Keratinocyte (primary cell): ENCODE measurements around the gene SNX13. TPM values are rescaled to one million over a fixed set of nuclear protein-coding genes. Genes with fewer than 3 reads are reported as not detected.

Source experiments
- DNase-seq: peaks from one replicate; pipeline ENCODE4 v3.0.0-alpha.2; 2011; ENCODE audit warnings: low read depth, missing footprints, low spot score
- FAIRE-seq: peaks from 2 replicates; lab custom pipeline; 2011; peaks lifted over from hg19 to GRCh38; lab: Jason Lieb, UNC
- H2AFZ ChIP-seq: 2 replicates; pipeline ENCODE4 v1.6.0; 2012; ENCODE audit warnings: low read length, control low read depth, inconsistent platforms; ENCODE audit not compliant: control insufficient read depth
- H3K27ac ChIP-seq: 2 replicates; pipeline ENCODE4 v1.5.1; 2011; ENCODE audit warnings: low read length; ENCODE audit not compliant: control insufficient read depth, insufficient read depth
- H3K27me3 ChIP-seq: 3 replicates; pipeline ENCODE4 v1.6.0; 2011; ENCODE audit warnings: low read length; ENCODE audit not compliant: control insufficient read depth, insufficient read depth; ENCODE audit errors: extremely low read depth
- H3K36me3 ChIP-seq, 2 experiments: 2 replicates in 1 of 2; 3 replicates in 1 of 2; pipeline ENCODE4 v1.5.1; 2011; ENCODE audit warnings: low read length in 2 of 2, mild to moderate bottlenecking in 1 of 2; ENCODE audit not compliant: control insufficient read depth in 2 of 2, insufficient read depth in 2 of 2; ENCODE audit errors: extremely low read depth in 1 of 2
- H3K4me1 ChIP-seq: 3 replicates; pipeline ENCODE4 v1.5.1; 2011; ENCODE audit warnings: low read length; ENCODE audit not compliant: control insufficient read depth, insufficient read depth; ENCODE audit errors: extremely low read depth
- H3K4me2 ChIP-seq: 3 replicates; pipeline ENCODE4 v1.6.0; 2011; ENCODE audit warnings: low read depth, low read length; ENCODE audit not compliant: control insufficient read depth, insufficient read depth; ENCODE audit errors: extremely low read depth
- H3K4me3 ChIP-seq, 3 experiments: fragments of 200-600 bp in 1 of 3; sonication (generic) in 1 of 3; 2 replicates in 2 of 3; 3 replicates in 1 of 3; pipeline ENCODE4 v1.5.1; 2011 to 2016; ENCODE audit warnings: low read length in 3 of 3, mild to moderate bottlenecking in 3 of 3, control low read depth in 2 of 3, inconsistent platforms in 1 of 3, low read depth in 1 of 3, mixed read lengths in 1 of 3, mixed run types in 1 of 3, moderate library complexity in 1 of 3; ENCODE audit not compliant: control insufficient read depth in 2 of 3, insufficient read depth in 2 of 3; ENCODE audit errors: extremely low read depth in 1 of 3
- H3K79me2 ChIP-seq: 2 replicates; pipeline ENCODE4 v1.6.0; 2012; ENCODE audit warnings: low read length; ENCODE audit not compliant: control insufficient read depth, insufficient read depth
- H3K9ac ChIP-seq: 3 replicates; pipeline ENCODE4 v1.6.0; 2011; ENCODE audit warnings: low read length; ENCODE audit not compliant: control insufficient read depth, insufficient read depth; ENCODE audit errors: extremely low read depth
- H3K9me1 ChIP-seq: 3 replicates; pipeline ENCODE4 v1.6.0; 2011; ENCODE audit warnings: low read length; ENCODE audit not compliant: control insufficient read depth, insufficient read depth; ENCODE audit errors: extremely low read depth
- H3K9me3 ChIP-seq: 2 replicates; pipeline ENCODE4 v1.5.1; 2012; ENCODE audit warnings: low read depth, low read length; ENCODE audit not compliant: control insufficient read depth
- H4K20me1 ChIP-seq: 3 replicates; pipeline ENCODE4 v1.6.0; 2011; ENCODE audit warnings: low read length; ENCODE audit not compliant: control insufficient read depth, insufficient read depth; ENCODE audit errors: extremely low read depth
- EZH2 ChIP-seq: IDR thresholded peaks from one replicate; pipeline ENCODE4 v1.6.1; 2012; ENCODE audit warnings: inconsistent platforms, mild to moderate bottlenecking, low read length, moderate library complexity
- dilution Hi-C: fragments of 300-500 bp; cut with MboI; formaldehyde crosslinking; loops from one replicate; pipeline ENCODE4 v1.7.0; 2020; ENCODE audit warnings: low sequenced_read_pairs; ENCODE audit not compliant: extremely low pct_ligation_motif_present
- polyA plus RNA-seq, 5 experiments: library from polyadenylated mRNA; depleted of rRNA in 3 of 5; stranded (reverse) in 3 of 5; stranded (forward) in 1 of 5; unstranded in 1 of 5; fragments of >200 nt; gene quantifications; 1 replicate in 1 of 5; 2 replicates in 3 of 5; 3 replicates in 1 of 5; pipeline versions ENCODE4 v1.2.1 to v1.2.3, GENCODE V29; 2011 to 2012; ENCODE audit warnings: missing spikeins in 2 of 5, low read depth in 1 of 5, low replicate concordance in 1 of 5
- TF ChIP-seq, protein P1 (sequence below), 3 experiments: IDR thresholded peaks in 1 of 3; conservative IDR thresholded peaks in 1 of 3; optimal IDR thresholded peaks in 1 of 3; 2 replicates in 2 of 3; 3 replicates in 1 of 3; pipeline versions ENCODE3 to v1.5.1; 2011; ENCODE audit warnings: low read length in 3 of 3, mild to moderate bottlenecking in 3 of 3, moderate library complexity in 2 of 3, control low read depth in 1 of 3, inconsistent platforms in 1 of 3; ENCODE audit not compliant: insufficient read depth in 2 of 3; ENCODE audit errors: extremely low read depth in 1 of 3

The SNX13 gene
- polyA plus RNA-seq, 1 donor (not counting 4 experiments of a cell fraction or from before 2014, with no cell fraction given), result 22.6 TPM

DNA sequence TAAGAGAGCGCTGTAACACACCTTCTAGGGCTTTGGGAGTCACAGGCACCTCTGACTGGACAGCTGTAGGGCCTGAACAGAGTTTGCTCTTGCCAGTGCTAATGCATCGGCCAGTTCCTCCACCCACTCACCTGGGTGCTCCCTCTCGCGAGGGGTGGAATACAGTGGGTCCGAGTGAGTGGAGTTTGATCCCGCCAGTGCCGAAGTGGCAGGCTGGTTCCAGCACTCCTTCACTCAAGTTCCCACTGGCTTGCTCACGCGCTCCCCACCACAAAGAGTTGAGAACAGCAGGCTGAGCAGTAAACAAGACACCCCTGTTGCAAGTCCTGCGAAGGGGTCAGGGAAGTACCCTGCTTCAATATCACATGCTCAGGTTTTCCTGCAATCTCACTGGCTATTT, 91.8 kb downstream of the SNX13 start:
- DNase-seq (no peak), FAIRE-seq (no peak)
- Histone ChIP-seq H3K36me3 (no peaks in the 10 kb centered on the region), H3K27ac (no peak overlapping the region), H4K20me1 (no peaks in the 10 kb centered on the region), H2AFZ (no peak overlapping the region), H3K4me1 (peaks cover 7% of the 10 kb centered on the region), H3K79me2 (no peaks in the 10 kb centered on the region), H3K9ac (no peak overlapping the region), H3K4me2 (no peak overlapping the region), H3K9me1 (no peaks in the 10 kb centered on the region), H3K4me3 (no peak overlapping the region), H3K27me3 (no peaks in the 10 kb centered on the region), H3K9me3 (no peaks in the 10 kb centered on the region)
- TF ChIP-seq, protein P1, sequence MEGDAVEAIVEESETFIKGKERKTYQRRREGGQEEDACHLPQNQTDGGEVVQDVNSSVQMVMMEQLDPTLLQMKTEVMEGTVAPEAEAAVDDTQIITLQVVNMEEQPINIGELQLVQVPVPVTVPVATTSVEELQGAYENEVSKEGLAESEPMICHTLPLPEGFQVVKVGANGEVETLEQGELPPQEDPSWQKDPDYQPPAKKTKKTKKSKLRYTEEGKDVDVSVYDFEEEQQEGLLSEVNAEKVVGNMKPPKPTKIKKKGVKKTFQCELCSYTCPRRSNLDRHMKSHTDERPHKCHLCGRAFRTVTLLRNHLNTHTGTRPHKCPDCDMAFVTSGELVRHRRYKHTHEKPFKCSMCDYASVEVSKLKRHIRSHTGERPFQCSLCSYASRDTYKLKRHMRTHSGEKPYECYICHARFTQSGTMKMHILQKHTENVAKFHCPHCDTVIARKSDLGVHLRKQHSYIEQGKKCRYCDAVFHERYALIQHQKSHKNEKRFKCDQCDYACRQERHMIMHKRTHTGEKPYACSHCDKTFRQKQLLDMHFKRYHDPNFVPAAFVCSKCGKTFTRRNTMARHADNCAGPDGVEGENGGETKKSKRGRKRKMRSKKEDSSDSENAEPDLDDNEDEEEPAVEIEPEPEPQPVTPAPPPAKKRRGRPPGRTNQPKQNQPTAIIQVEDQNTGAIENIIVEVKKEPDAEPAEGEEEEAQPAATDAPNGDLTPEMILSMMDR (optimal IDR thresholded peaks at IDR 0.05 in 1 of 3, IDR thresholded peaks at IDR 0.05 in 1 of 3, conservative IDR thresholded peaks at IDR 0.05 in 1 of 3; ENCODE audit: extremely low read depth in 1 of 3, insufficient read depth in 2 of 3, low read length in 3 of 3), result no peak
- dilution Hi-C loops, result no loop called here

DNA sequence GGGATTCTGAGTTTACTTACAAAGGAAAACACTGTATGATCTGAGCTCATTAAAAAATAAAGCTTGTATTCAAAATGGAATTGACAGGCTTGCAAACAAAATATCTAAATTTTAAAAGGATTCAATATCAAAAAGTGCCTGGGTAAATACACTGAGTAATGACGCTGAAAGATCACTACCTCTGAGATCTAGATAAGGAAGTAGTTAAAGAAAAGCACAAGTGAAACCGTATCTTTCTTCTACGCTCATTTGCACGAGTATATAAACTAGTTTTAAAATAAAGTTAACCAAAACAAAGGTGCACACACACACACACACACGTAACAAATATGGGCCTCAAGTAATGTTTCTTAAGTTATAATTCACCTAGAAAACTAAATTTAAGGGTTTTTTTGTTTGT, 93.4 kb downstream of the SNX13 start:
- no peak overlapping the region for H3K4me3 ChIP-seq
- H3K9me1 ChIP-seq, result no peaks in the 10 kb centered on the region
- dilution Hi-C loops, result no loop called here
- no peak overlapping the region for H3K9ac ChIP-seq
- FAIRE-seq, result no peak
- no peak overlapping the region for H2AFZ ChIP-seq
- H3K79me2 ChIP-seq, result no peaks in the 10 kb centered on the region
- no peaks in the 10 kb centered on the region for H3K36me3 ChIP-seq
- H3K27ac ChIP-seq, result no peak overlapping the region
- H4K20me1 ChIP-seq, result no peaks in the 10 kb centered on the region
- TF ChIP-seq, protein P1 (optimal IDR thresholded peaks at IDR 0.05 in 1 of 3, IDR thresholded peaks at IDR 0.05 in 1 of 3, conservative IDR thresholded peaks at IDR 0.05 in 1 of 3; ENCODE audit: extremely low read depth in 1 of 3, insufficient read depth in 2 of 3, low read length in 3 of 3), result no peak
- no peak for TF ChIP-seq EZH2
- peaks cover 7% of the 10 kb centered on the region for H3K4me1 ChIP-seq
- no peaks in the 10 kb centered on the region for H3K27me3 ChIP-seq
- DNase-seq, result no peak
- no peaks in the 10 kb centered on the region for H3K9me3 ChIP-seq
- H3K4me2 ChIP-seq, result no peak overlapping the region
